ENCODE data around the gene PARN.

DNA sequence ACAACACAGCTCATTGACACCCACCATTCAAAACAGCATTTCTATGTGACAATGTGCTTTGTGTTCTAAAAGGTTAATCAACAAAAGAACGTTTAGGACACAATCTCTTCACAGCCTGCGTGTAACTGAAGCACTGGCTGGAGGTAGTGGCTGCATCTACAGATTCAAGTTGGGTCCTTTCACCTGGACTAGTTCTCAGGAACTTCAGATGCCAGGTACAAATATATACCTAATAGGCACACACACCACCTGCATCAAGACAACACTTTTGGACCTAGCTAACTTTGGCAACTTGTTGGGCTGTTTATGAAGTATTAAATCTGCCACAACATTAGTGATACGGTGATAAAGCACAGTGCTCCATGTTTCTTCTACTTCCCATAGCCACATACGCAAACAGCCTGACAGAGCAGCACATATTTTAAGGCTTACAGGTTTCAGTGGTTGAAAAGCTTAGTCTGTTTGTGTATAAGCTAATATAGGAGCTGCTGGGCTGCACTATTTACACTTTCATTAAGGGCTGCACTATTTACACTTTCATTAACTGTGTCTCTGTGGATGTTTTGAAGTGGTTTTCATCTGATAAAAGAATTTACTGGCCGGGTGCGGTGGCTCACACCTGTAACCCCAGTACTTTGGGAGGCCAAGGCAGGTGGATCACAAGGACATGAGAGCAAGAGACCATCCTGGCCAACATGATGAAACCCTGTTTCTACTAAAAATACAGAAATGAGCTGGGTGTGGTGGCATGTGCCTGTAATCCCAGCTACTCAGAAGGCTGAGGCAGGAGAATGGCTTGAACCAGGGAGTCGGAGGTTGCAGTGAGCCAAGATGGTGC, 132.6 kb downstream of the PARN start:
- no peak for TF ChIP-seq CTCF (IDR thresholded peaks at IDR 0.05; ENCODE audit: low read length)
- TF ChIP-seq EZH2 (optimal IDR thresholded peaks at IDR 0.05; ENCODE audit: low read depth, low read length): no peak

Data from MM.1S (cell line).